MV-4-11 (cell line): ENCODE measurements around the gene VMO1.

Experiments
- DNase-seq: peaks from one replicate; lab custom pipeline; 2025; lab: John Stamatoyannopoulos, UW

The VMO1 gene

DNA sequence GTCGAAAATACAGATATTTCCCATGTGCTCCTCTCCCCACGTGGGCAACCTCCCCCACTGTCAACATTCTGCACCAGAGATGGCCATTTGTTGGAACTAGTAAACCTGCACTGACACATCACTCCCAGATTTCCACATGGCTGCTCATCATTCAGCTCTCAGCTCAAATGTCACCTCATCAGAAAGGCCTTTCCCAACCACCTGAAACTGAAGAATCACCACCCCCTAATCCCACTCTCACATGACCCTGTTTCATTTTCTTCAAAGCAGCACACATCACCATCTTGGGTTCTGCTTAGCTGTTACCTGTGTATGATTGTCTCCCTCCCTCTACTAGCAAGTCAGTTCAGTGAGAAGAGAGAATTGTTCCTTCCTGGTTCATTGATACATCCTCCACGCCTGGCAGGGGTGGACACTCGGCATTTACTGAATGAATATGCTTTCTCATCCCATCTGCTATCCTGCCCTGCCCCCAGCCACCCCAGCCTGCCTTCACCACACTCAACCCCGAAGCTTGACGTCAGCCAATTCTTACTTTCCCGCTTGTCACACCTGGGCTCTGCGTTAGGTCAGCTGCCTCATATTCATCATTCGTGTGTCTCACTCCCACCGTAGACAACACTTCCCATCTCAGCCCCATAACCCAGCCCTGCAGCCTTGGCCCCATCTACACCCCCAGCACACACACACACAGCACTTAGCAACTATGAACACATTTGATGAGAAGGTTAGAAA is 14.5 kb upstream of the VMO1 start:
- no peak for DNase-seq

- DNase-seq, result no peak
Measured at GRCh38 chr17:4796552-4796920, 10.4 kb upstream of the VMO1 start.

DNA sequence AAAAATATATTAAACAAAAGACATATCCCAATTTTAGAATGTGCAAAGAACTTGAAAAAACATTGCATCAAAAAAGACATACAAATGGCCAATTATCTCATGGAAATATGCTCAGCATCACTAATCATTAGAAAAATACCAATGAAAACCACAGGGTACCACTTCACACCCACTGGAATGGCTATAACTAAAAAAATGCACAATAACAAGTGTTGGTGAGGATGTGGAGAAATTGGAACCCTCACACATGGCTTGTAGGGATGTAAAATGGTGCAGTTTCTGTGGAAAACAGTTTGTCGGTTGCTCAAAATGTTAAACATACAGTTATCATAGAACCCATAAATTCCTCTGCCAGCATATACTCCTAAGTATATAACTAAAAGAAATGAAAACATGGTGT is 9.0 kb upstream of the VMO1 start:
- DNase-seq, result no peak

DNA sequence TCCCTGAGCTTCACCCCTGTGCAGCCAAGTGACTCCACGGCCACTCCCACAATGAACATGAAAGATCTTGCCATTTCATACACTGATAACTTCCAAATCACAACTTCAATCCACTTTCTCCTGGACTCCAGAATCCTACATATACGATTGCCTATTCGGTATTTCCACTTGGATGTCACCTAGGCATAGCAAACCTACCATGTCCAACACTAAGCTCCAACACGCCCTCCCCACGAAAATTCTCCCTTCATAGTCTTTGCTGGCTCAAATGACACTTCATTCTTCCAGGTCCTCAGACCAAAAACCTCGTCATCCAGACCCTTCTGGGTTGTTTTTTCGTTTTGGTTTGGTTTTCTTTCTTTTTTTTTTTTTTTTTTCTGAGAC is 4.5 kb upstream of the VMO1 start:
- DNase-seq, result no peak

GRCh38 chr17:4789951-4790704 is 4.0 kb upstream of the VMO1 start:
- peak; percentile 66 for DNase-seq

DNA sequence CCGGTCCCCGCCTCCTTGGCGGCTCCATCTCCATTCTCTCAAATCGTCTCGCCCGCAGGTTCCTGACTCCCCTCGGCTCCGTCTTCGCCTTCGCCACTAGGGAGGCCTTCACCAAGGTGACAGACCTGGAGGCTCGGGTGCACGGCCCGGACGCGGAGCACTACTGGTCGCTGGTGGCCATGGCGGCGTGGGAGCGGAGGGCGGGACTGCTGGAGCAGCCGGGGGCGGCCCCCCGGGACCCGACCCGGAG is 3.5 kb upstream of the VMO1 start:
- no peak for DNase-seq

GRCh38 chr17:4788807-4789700 is 2.9 kb upstream of the VMO1 start, which contains the start of gene GLTPD2:
TSS of gene GLTPD2 (plus strand) at chr17:4788964. CDS start at chr17:4789012, 48 bp downstream.
- no peak for DNase-seq

GRCh38 chr17:4788159-4788806 is 2.1 kb upstream of the VMO1 start:
- no peak for DNase-seq

DNA sequence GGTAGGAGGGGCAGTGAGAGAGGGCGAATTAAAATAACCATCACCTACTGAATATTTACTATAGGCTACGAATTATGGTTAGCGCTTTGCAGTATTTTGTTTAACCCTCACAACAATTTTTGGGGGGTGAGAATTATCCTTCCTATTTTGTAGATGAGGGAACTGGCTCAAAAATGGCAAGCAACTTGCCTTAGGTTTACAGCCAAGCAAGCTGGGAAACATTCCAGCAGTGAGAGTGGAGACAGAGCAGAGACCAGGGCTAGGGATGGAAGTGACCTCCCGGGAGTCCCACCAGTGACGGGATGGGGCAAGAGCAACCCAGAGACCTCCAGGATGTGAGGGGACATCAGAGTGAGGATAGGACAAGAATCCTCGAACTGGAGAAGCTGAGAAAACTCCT is 352 bp upstream of the VMO1 start:
- no peak for DNase-seq

- DNase-seq, result no peak
Measured at GRCh38 chr17:4785311-4786105, 656 bp downstream of the VMO1 start.

GRCh38 chr17:4782652-4783051 is 3.5 kb downstream of the VMO1 start:
- no peak for DNase-seq

DNA sequence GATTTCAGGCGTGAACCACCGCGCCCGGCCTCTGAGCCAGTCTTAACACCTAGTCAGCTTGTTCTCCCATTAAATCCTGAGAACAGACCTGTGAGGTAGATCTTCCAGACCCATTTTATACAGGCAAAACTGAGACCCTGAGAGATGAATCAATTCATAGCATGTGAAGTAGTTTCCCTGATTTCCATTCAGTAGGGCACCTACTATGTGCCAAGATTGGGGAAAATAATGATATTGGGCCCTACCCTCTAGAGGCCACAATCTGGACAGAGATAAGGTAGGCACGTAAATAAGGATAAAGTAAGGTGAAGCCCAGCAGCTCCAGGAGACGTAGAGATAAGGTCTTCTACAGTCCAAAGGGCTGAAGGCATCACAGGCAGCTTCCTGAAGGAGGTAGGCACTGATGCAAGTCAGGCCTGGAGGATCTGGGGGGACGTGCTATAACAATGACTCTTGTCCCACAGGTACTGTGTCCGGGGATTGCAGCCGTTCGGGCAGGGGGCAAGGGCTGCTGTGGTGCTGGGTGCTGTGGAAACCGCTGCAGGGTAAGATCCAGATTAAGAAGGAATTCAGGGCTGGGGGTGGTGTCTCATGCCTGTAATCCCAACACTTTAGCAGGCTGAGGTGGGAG is 5.7 kb downstream of the VMO1 start:
- no peak for DNase-seq

DNA sequence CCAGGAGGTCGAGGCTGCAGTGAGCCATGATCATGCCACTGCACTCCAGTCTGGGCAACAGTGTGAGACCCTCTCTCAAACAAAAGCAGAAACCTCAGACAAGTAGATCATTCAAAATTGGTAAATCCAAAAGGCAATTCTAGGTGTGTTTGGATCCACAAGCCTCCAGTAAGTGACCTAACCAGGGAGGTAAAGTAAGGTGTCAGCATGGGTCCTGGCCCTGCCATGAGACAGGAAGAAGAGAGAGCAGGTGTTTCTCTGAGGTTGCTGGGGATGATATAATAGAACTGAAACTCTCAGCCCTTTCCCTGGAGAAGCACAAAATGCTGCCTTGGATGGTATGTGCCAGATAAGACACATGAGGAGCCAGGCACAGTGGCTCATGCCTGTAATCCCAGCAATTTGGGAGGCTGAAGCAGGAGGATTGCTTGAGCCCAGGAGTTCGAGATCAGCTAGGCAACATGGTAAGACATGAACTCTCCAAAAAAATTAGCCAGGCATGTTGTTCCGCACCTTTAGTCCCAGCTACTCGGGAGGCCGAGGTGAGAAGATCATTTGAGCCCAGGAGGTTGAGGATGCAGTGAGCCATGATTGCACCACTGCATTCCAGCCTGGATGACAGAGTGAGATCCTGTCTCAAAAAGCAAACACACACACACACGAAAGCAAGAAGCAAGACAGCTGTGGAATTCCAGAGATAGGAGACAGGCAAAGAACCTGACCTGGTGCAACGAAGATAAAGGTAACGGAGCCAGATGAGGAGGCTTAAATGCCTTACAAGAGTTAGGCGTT is 8.0 kb downstream of the VMO1 start:
- no peak for DNase-seq

DNA sequence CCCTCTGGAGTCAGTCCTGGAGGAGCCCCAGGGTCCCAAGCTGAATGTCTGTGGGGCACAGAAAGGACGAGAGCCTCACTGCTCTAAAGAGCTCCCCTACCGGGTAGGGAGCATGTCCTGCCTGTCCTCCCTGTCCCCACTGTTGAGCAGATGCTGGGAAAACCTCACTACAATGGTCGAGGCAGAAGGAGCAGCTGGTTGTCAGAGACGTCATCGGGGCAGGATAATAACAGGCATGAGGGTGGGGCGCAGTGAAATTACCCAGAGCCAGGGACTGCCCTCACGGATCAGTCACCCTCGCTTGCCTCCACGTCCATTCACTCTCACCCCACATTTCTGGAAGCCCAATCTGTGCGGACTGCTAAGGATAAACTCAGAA is 13.9 kb downstream of the VMO1 start:
- no peak for DNase-seq

- no peak for DNase-seq
Measured at GRCh38 chr17:4771519-4772234, 14.5 kb downstream of the VMO1 start, which contains the start of gene TM4SF5. TSS of gene TM4SF5 (plus strand) at chr17:4771886. CDS start at chr17:4771923, 37 bp downstream.

GRCh38 chr17:4769628-4770027 is 16.5 kb downstream of the VMO1 start:
- DNase-seq, result peak; percentile 31

GRCh38 chr17:4768298-4768697 is 17.9 kb downstream of the VMO1 start:
- peak; percentile 71 for DNase-seq

DNA sequence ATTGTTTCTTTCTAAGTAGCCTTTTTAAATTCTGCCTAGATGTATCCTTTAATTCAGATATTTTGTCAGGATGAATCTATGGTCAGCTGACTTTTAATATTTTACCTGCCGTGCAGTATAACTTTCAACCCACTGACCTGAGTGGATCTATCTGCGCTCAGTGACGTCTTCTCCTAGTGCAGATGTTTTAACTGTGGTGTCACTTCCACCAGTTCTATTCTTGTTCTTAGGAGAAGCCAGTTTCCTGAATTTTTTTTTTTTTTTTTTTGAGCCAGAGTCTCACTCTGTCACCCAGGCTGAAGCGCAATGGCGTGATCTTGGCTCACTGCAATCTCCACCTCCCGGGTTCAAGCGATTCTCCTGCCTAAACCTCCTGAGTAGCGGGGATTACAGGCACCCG is 19.4 kb downstream of the VMO1 start:
- peak; percentile 64 for DNase-seq

DNA sequence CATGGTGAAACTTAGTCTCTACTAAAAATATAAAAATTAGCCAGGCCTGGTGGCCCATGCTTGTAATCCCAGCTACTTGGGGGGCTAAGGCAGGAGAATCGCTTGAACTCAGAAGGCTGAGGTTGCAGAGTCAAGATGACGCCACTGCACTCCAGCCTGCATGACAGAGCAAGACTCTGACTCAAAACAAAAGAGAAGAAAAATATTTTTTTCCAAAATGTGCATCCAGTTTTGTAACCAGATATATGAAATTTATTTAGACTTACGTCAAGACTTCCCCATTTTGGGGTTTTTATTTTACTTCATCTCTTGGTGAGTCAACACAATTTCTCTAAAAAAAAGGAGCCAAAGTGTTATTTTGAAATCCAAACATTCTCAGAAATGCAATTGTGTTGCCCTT is 20.0 kb downstream of the VMO1 start:
- DNase-seq, result peak; percentile 94

- DNase-seq, result peak; percentile 91
Measured at GRCh38 chr17:4764595-4764994, 21.6 kb downstream of the VMO1 start.
